SH-SY5Y (cell line): ENCODE measurements around the gene RETREG1.

Experiments
- GATA2 ChIP-seq: IDR thresholded peaks from 2 replicates; pipeline ENCODE4 v1.6.1; 2011; ENCODE audit warnings: mild to moderate bottlenecking, low read depth, low read length
- GATA3 ChIP-seq: IDR thresholded peaks from 2 replicates; pipeline ENCODE4 v1.6.1; 2011; ENCODE audit warnings: low read depth, mild to moderate bottlenecking, low read length, moderate library complexity

DNA sequence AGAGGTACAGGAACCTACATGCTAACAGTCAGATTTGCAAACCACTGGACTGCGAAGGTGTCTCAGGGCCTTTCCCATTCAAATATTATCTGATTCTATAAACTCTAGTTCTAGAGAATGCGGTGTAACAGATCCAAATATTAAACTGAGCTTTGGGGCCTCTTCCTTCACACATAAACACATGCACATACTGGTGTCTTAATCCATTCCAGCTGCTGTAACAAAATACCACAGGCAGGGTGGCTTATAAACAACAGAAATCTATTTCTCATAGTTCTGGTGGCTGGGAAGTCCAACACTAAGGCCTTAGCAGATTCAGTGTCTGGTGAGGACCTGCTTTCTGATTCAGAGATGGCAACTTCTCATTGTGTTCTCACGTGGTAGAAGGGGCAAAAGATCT lies 30.2 kb downstream of the RETREG1 start:
- TF ChIP-seq GATA2 (no peak), GATA3 (no peak)
